DOHH2 (cell line): Measurements from ENCODE around the gene UNC13A.
"Not testable (repeated sequence)": the region's sequence is repeated elsewhere in the genome, so short reads cannot be mapped to it uniquely, and the experiment has no call there.

Source experiments
- H3F3A ChIP-seq: fragments of 200-600 bp; sonication (generic), shearing (Covaris generic); 2 replicates; pipeline ENCODE4 v1.6.0; 2016; ENCODE audit warnings: antibody characterized with exemption, mild to moderate bottlenecking; ENCODE audit not compliant: control insufficient read depth, insufficient read depth
- H3K27ac ChIP-seq: fragments of 200-600 bp; sonication (generic); 2 replicates; pipeline ENCODE4 v1.5.1; 2014; ENCODE audit warnings: low read depth, mild to moderate bottlenecking, low read length, moderate library complexity
- H3K27me3 ChIP-seq: fragments of 200-600 bp; sonication (generic); 2 replicates; pipeline ENCODE4 v1.6.1; 2014; ENCODE audit warnings: mild to moderate bottlenecking, low read length, mixed read lengths; ENCODE audit not compliant: control insufficient read depth
- H3K36me3 ChIP-seq: fragments of 200-600 bp; sonication (generic); 2 replicates; pipeline ENCODE4 v1.6.1; 2014; ENCODE audit warnings: mild to moderate bottlenecking, low read length, moderate library complexity, mixed read lengths; ENCODE audit not compliant: control insufficient read depth
- H3K4me1 ChIP-seq: fragments of 200-600 bp; sonication (generic); 2 replicates; pipeline ENCODE4 v1.6.1; 2014; ENCODE audit warnings: mild to moderate bottlenecking, low read length, mixed read lengths; ENCODE audit not compliant: control insufficient read depth
- H3K4me2 ChIP-seq: fragments of 200-600 bp; sonication (generic); 2 replicates; pipeline ENCODE4 v1.6.0; 2014; ENCODE audit warnings: mild to moderate bottlenecking, low read length, moderate library complexity
- H3K4me3 ChIP-seq: fragments of 200-600 bp; sonication (generic); 2 replicates; pipeline ENCODE4 v1.5.1; 2014; ENCODE audit warnings: mild to moderate bottlenecking, low read length, mixed read lengths
- H3K79me2 ChIP-seq: fragments of 200-600 bp; sonication (generic); 2 replicates; pipeline ENCODE4 v1.6.1; 2014; ENCODE audit warnings: mild to moderate bottlenecking, low read length, mixed read lengths; ENCODE audit not compliant: control insufficient read depth
- H3K9me2 ChIP-seq: fragments of 200-600 bp; sonication (generic); replicated peaks from 2 replicates; pipeline ENCODE4 v1.6.1; 2014; ENCODE audit warnings: mild to moderate bottlenecking, low read length, mixed read lengths; ENCODE audit not compliant: control insufficient read depth
- H3K9me3 ChIP-seq: fragments of 200-600 bp; sonication (generic); 2 replicates; pipeline ENCODE4 v1.6.1; 2014; ENCODE audit warnings: antibody characterized with exemption, low read length, mixed read lengths; ENCODE audit not compliant: control insufficient read depth, insufficient read depth
- H4K20me1 ChIP-seq: fragments of 200-600 bp; sonication (generic); 2 replicates; pipeline ENCODE4 v1.6.0; 2014; ENCODE audit warnings: low read depth, mild to moderate bottlenecking, antibody characterized with exemption, low read length, moderate library complexity; ENCODE audit not compliant: control insufficient read depth, insufficient read depth
- EZH2phosphoT487 ChIP-seq: fragments of 200-600 bp; sonication (generic); IDR thresholded peaks from 2 replicates; pipeline ENCODE4 v1.6.1; 2017; ENCODE audit warnings: borderline replicate concordance, mild to moderate bottlenecking, antibody characterized with exemption, low read length, moderate library complexity, mixed read lengths
- TF ChIP-seq, protein P1 (sequence below): fragments of 200-600 bp; sonication (generic); IDR thresholded peaks from one replicate; pipeline ENCODE4 v1.5.1; 2014; ENCODE audit warnings: antibody characterized with exemption, mild to moderate bottlenecking, low read depth, low read length; ENCODE audit not compliant: poor library complexity, severe bottlenecking

Gene UNC13A

DNA sequence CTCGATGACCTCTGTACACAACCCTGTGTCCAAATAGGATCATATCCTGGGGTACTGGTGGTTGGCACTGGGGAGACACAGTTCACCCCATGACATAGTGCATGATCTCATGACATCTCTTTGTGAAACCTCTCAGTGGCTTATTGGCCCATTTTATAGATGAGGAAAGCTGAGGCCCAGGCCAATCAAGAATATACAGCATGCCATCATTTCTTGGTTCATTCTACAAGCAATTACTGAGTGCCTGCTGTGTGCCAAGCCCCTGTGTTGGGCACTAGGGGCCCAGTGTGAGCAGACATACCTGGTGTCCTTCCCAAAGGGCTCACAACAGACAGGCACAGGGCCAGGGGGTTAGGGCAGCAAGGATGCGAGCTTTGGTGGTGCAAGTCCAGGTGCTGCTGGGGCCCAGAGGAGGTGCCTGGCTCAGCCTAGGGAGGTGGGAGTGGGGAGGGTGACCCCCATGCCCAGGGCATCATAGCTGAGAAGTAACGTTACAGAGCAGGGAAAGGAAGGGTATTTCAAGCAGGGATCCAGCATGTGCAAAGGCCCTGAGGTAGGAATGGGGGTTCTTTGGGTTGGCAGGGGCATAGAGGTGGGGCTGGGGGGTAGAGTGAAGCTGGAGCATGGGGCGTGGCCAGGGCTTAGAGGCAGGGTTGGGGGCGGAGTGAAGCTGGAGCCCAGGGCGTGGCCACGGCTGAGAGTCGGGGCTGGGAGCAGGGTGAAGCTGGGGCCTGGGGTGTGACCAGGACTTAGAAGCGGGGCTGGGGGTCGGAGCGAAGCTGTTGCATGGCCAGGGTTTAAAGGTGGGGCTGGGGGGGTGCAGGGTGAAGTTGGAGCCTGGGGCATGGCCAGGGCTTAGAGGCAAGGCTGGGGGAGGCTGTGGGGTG is 112.0 kb downstream of the UNC13A start:
- H3K4me3 ChIP-seq, result no peak overlapping the region
- H3K9me3 ChIP-seq, result no peaks in the 10 kb centered on the region
- TF ChIP-seq, protein P1, sequence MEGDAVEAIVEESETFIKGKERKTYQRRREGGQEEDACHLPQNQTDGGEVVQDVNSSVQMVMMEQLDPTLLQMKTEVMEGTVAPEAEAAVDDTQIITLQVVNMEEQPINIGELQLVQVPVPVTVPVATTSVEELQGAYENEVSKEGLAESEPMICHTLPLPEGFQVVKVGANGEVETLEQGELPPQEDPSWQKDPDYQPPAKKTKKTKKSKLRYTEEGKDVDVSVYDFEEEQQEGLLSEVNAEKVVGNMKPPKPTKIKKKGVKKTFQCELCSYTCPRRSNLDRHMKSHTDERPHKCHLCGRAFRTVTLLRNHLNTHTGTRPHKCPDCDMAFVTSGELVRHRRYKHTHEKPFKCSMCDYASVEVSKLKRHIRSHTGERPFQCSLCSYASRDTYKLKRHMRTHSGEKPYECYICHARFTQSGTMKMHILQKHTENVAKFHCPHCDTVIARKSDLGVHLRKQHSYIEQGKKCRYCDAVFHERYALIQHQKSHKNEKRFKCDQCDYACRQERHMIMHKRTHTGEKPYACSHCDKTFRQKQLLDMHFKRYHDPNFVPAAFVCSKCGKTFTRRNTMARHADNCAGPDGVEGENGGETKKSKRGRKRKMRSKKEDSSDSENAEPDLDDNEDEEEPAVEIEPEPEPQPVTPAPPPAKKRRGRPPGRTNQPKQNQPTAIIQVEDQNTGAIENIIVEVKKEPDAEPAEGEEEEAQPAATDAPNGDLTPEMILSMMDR, result no peak
- no peak for TF ChIP-seq EZH2phosphoT487
- peaks cover 10% of the 10 kb centered on the region; the same call in 1 of the 2 replicates for H3K79me2 ChIP-seq
- H4K20me1 ChIP-seq, result peaks cover 17% of the 10 kb centered on the region
- H3K4me1 ChIP-seq, result peaks cover 8% of the 10 kb centered on the region
- H3K36me3 ChIP-seq, result peaks cover 68% of the 10 kb centered on the region
- H3K4me2 ChIP-seq, result no peak overlapping the region
- H3K9me2 ChIP-seq, result no peaks in the 10 kb centered on the region
- no peaks in the 10 kb centered on the region for H3K27me3 ChIP-seq
- peaks cover 3% of the 10 kb centered on the region; the same call in 1 of the 2 replicates for H3F3A ChIP-seq
- no peak overlapping the region for H3K27ac ChIP-seq

GRCh38 chr19:17572638-17573037 is 115.5 kb downstream of the UNC13A start:
- Histone ChIP-seq H3K4me1 (no peaks in the 10 kb centered on the region), H3K4me3 (no peak overlapping the region), H3K36me3 (peaks cover 63% of the 10 kb centered on the region)

GRCh38 chr19:17570791-17571190 is 117.4 kb downstream of the UNC13A start:
- H3F3A ChIP-seq, result peaks cover 3% of the 10 kb centered on the region; the same call in 1 of the 2 replicates
- peaks cover 1% of the 10 kb centered on the region; the same call in 1 of the 2 replicates for H4K20me1 ChIP-seq
- H3K27me3 ChIP-seq, result no peaks in the 10 kb centered on the region
- no peak overlapping the region for H3K27ac ChIP-seq
- no peaks in the 10 kb centered on the region for H3K9me2 ChIP-seq
- H3K4me2 ChIP-seq, result no peak overlapping the region
- H3K9me3 ChIP-seq, result no peaks in the 10 kb centered on the region
- peaks cover 6% of the 10 kb centered on the region; the same call in 1 of the 2 replicates for H3K79me2 ChIP-seq
- peaks cover 59% of the 10 kb centered on the region for H3K36me3 ChIP-seq
- H3K4me1 ChIP-seq, result no peaks in the 10 kb centered on the region
- no peak for TF ChIP-seq EZH2phosphoT487
- TF ChIP-seq, protein P1, result no peak
- H3K4me3 ChIP-seq, result no peak overlapping the region

More at GRCh38 chr19:17572638-17573037, 115.5 kb downstream of the UNC13A start:
- H3K9me3 ChIP-seq, result no peaks in the 10 kb centered on the region
- peaks cover 3% of the 10 kb centered on the region; the same call in 1 of the 2 replicates for H3F3A ChIP-seq
- H3K79me2 ChIP-seq, result peaks cover 10% of the 10 kb centered on the region; the same call in 1 of the 2 replicates
- no peak overlapping the region for H3K4me2 ChIP-seq
- peaks cover 8% of the 10 kb centered on the region for H4K20me1 ChIP-seq
- H3K9me2 ChIP-seq, result no peaks in the 10 kb centered on the region
- TF ChIP-seq, protein P1, result no peak
- TF ChIP-seq EZH2phosphoT487, result no peak
- no peak overlapping the region for H3K27ac ChIP-seq
- H3K27me3 ChIP-seq, result no peaks in the 10 kb centered on the region

GRCh38 chr19:17570291-17570690 is 117.9 kb downstream of the UNC13A start:
- not testable (repeated sequence) for H3K9me3 ChIP-seq, H3K27me3 ChIP-seq, H3K4me2 ChIP-seq, H3K79me2 ChIP-seq, H3K4me1 ChIP-seq, H4K20me1 ChIP-seq, H3K4me3 ChIP-seq, H3F3A ChIP-seq, H3K9me2 ChIP-seq, H3K27ac ChIP-seq
- peaks cover 60% of the 10 kb centered on the region for H3K36me3 ChIP-seq
